Stomach (tissue), 9 donors: ENCODE results near the gene AIP. TPM values are rescaled to one million over a fixed set of nuclear protein-coding genes. Genes with fewer than 3 reads are reported as not detected.
A peak's percentile ranks its signal among the peaks of the same experiment; 100 is the strongest.

Experiments used
- DNase-seq, 2 donors: peaks; one replicate each; pipeline versions ENCODE4 v3.0.0 to v3.0.0-alpha.2; 2013 to 2019
- H3K27ac ChIP-seq, 5 donors: fragments of 200-600 bp in 4 of 5; sonication (generic) in 4 of 5; one replicate each; pipeline ENCODE4 v1.5.1; 2013 to 2019; ENCODE audit warnings: mild to moderate bottlenecking in 1 of 5, moderate library complexity in 1 of 5
- H3K27me3 ChIP-seq, 3 donors: fragments of 200-600 bp; sonication (generic); one replicate each; pipeline ENCODE4 v1.5.1; 2017 to 2019; ENCODE audit warnings: mixed run types in 1 of 3
- H3K36me3 ChIP-seq, 4 donors: fragments of 200-600 bp; sonication (generic); 1 replicate in 3 of 4; 2 replicates in 1 of 4; pipeline ENCODE4 v1.5.1; 2016 to 2019
- H3K4me1 ChIP-seq, 4 donors: fragments of 200-600 bp; sonication (generic); one replicate each; pipeline ENCODE4 v1.5.1; 2016 to 2019
- H3K4me3 ChIP-seq, 4 donors: fragments of 200-600 bp; sonication (generic) in 3 of 4; one replicate each; pipeline ENCODE4 v1.5.1; 2016 to 2019; ENCODE audit warnings: mild to moderate bottlenecking in 1 of 4
- H3K9me3 ChIP-seq, 4 donors: fragments of 200-600 bp; sonication (generic); one replicate each; pipeline ENCODE4 v1.5.1; 2016 to 2019
- CTCF ChIP-seq, 7 experiments: fragments of 450-650 bp in 4 of 7; fragments of 200-600 bp in 3 of 7; sonication (generic) in 3 of 7; IDR thresholded peaks; one replicate each; pipeline ENCODE4 v1.5.1; 2016 to 2019; ENCODE audit warnings: antibody characterized with exemption in 7 of 7, control low read depth in 2 of 7, mild to moderate bottlenecking in 1 of 7
- EP300 ChIP-seq: sonication (generic); formaldehyde crosslinking; IDR thresholded peaks from one replicate; pipeline ENCODE4 v1.6.1; 2017; ENCODE audit warnings: antibody characterized with exemption
- POLR2A ChIP-seq, 4 donors: fragments of 450-650 bp; IDR thresholded peaks; one replicate each; pipeline ENCODE4 v1.6.1; 2016; ENCODE audit warnings: antibody characterized with exemption in 4 of 4, control low read depth in 2 of 4, mild to moderate bottlenecking in 1 of 4, moderate library complexity in 1 of 4
- POLR2AphosphoS5 ChIP-seq, 3 donors: sonication (generic); formaldehyde crosslinking; IDR thresholded peaks; one replicate each; pipeline ENCODE4 v1.6.1; 2016; ENCODE audit warnings: antibody characterized with exemption in 3 of 3
- WGBS, 5 donors: extraction: QIAGEN DNeasy Blood & Tissue Kit in 3 of 5; methylation state at CpG; one replicate each; pipeline versions ENCODE4 v1.1.5 to v1.1.7; 2013 to 2018; 5-methylcytosine and 5-hydroxymethylcytosine counted together
- intact Hi-C: fragments of 100-400 bp; cut with DNase I; formaldehyde crosslinking; loops from one replicate; pipeline ENCODE4 v1.15.1; 2023; ENCODE audit warnings: low total_unique reads
- polyA plus RNA-seq, 3 donors: library from polyadenylated mRNA; stranded (reverse); fragments of 200-250 nt; gene quantifications; one replicate each; pipeline ENCODE4 v1.2.3, GENCODE V29; 2013
- total RNA-seq, 5 donors: library from RNA; depleted of rRNA; stranded (reverse); fragments of >200 nt; gene quantifications; one replicate each; pipeline versions ENCODE4 v1.1.0 to v1.2.3, GENCODE V29; 2014 to 2016
- donor health status: healthy with polysubstance abuse.
- donor health status: Bipolar disorder and iron deficiency.
- donor health status: healthy.

The AIP gene
- total and polyA plus RNA-seq, 8 donors, result 36.4 to 140 (median 74.6) TPM

- Histone ChIP-seq H3K27me3 (no peaks in the 10 kb centered on the region), H3K9me3 (no peaks in the 10 kb centered on the region), H3K4me1 (peaks cover 37 to 81% (median 71%) of the 10 kb centered on the region in 4 donors), H3K36me3 (peaks cover 15 to 77% (median 73%) of the 10 kb centered on the region in 4 donors), H3K4me3 (peak overlapping the region in 1 of 4 donors; percentile 45), H3K27ac (peak overlapping the region; percentile 8 to 96 (median 73))
- 47 to 63% (median 53%) methylated on average over 22 to 31 of the region's 31 CpGs for WGBS, 5 donors
- TF ChIP-seq POLR2AphosphoS5 (IDR thresholded peaks at IDR 0.05) (peak in 1 of 3 donors; percentile 9), EP300 (no peak)
- DNase-seq, result peak; percentile 32 to 65
- intact Hi-C loops, result loop anchor here (10.0 kb wide), 1 partner anchor 65 kb away; the partner anchor contains the start of genes CDK2AP2 and PITPNM1
These were observed 43.3 kb upstream of the AIP start for GRCh38 chr11:67439321-67440228.

GRCh38 chr11:67440229-67441097 is 42.4 kb upstream of the AIP start:
- Histone ChIP-seq H3K36me3 (peaks cover 7 to 68% (median 65%) of the 10 kb centered on the region in 4 donors), H3K4me3 (peak overlapping the region in 1 of 4 donors; percentile 45), H3K9me3 (no peaks in the 10 kb centered on the region), H3K4me1 (peaks cover 39 to 83% (median 71%) of the 10 kb centered on the region in 4 donors), H3K27me3 (no peaks in the 10 kb centered on the region), H3K27ac (peak overlapping the region; percentile 3 to 96 (median 73))
- no peak for DNase-seq
- TF ChIP-seq POLR2A (IDR thresholded peaks at IDR 0.05) (no peak), POLR2AphosphoS5 (IDR thresholded peaks at IDR 0.05) (no peak)
- intact Hi-C loops, result no loop called here
- WGBS, 5 donors, result 55 to 72% (median 60%) methylated on average over 10 to 17 of the region's 17 CpGs

GRCh38 chr11:67441098-67441563 is 41.7 kb upstream of the AIP start:
- H3K27me3 ChIP-seq, result no peaks in the 10 kb centered on the region
- peaks cover 4 to 61% (median 58%) of the 10 kb centered on the region in 4 donors for H3K36me3 ChIP-seq
- peaks cover 39 to 79% (median 64%) of the 10 kb centered on the region in 4 donors for H3K4me1 ChIP-seq
- WGBS, 5 donors, result 82 to 87% (median 86%) methylated on average over 17 to 21 of the region's 21 CpGs
- intact Hi-C loops, result no loop called here
- TF ChIP-seq POLR2A (IDR thresholded peaks at IDR 0.05) (no peak), POLR2AphosphoS5 (IDR thresholded peaks at IDR 0.05) (no peak), CTCF (IDR thresholded peaks at IDR 0.05) (no peak), EP300 (no peak)
- H3K27ac ChIP-seq, result peak overlapping the region in 4 of 5 donors; percentile 8 to 96 (median 89)
- DNase-seq, result no peak
- peak overlapping the region in 1 of 4 donors; percentile 45 for H3K4me3 ChIP-seq
- H3K9me3 ChIP-seq, result no peaks in the 10 kb centered on the region

GRCh38 chr11:67441731-67442351 is 41.0 kb upstream of the AIP start:
- Histone ChIP-seq H3K27me3 (no peaks in the 10 kb centered on the region), H3K27ac (peak overlapping the region in 4 of 5 donors; percentile 91 to 96 (median 96)), H3K36me3 (peaks cover 4 to 54% (median 52%) of the 10 kb centered on the region in 4 donors), H3K9me3 (no peaks in the 10 kb centered on the region), H3K4me3 (peak overlapping the region; percentile 77 to 82 (median 78)), H3K4me1 (peaks cover 39 to 72% (median 60%) of the 10 kb centered on the region in 4 donors)
- intact Hi-C loops, result no loop called here
- DNase-seq, result peak in 1 of 2 donors; percentile 26
- TF ChIP-seq POLR2A (IDR thresholded peaks at IDR 0.05), result no peak
- no peak for TF ChIP-seq POLR2AphosphoS5 (IDR thresholded peaks at IDR 0.05)
- no peak for TF ChIP-seq EP300
- TF ChIP-seq CTCF (IDR thresholded peaks at IDR 0.05), result no peak
- 72 to 78% (median 74%) methylated on average over 12 to 28 of the region's 28 CpGs for WGBS, 5 donors
